HepG2 (cell line): ENCODE results near the gene EVI5. TPM values are rescaled to one million over a fixed set of nuclear protein-coding genes. Genes with fewer than 3 reads are reported as not detected.

Experiments used
- ATAC-seq: fragments of 200-7000 bp; cut with Tn5 transposase; 3 replicates; pipeline ENCODE4 v1.9.1; 2020; ENCODE audit warnings: mild to moderate bottlenecking, moderate library complexity
- BruUV-seq: library from RNA; stranded (reverse); fragments of 400-500 nt; replicated peaks from 2 replicates; lab custom pipeline; 2021; lab: Mats Ljungman, UMichigan
- CTCF ChIA-PET: fragments of 300-600 bp; formaldehyde crosslinking; extraction: SDS; loops from one replicate; lab custom pipeline; 2021; ENCODE audit warnings: low total read pairs, inconsistent platforms, low intra/inter-chr PET ratio; lab: Yijun Ruan, JAX
- POLR2A ChIA-PET: fragments of 350-600 bp; sonication (Branson Sonifier 250); formaldehyde crosslinking; loops from one replicate; lab custom pipeline; 2020; ENCODE audit warnings: antibody characterized with exemption, inconsistent platforms; lab: Yijun Ruan, JAX
- DNase-seq: peaks from one replicate; pipeline ENCODE4 v3.0.0-alpha.2; 2015; ENCODE audit warnings: low spot score
- FAIRE-seq: peaks from 3 replicates; lab custom pipeline; 2011; peaks lifted over from hg19 to GRCh38; lab: Jason Lieb, UNC
- H2AFZ ChIP-seq: one replicate; pipeline ENCODE4 v1.6.1; 2011; ENCODE audit warnings: low read length, inconsistent platforms
- H3K27ac ChIP-seq: fragments of 300-600 bp; 3 replicates; pipeline ENCODE4 v1.8.0; 2011; ENCODE audit warnings: mixed run types, mild to moderate bottlenecking, mixed read lengths, low read length, inconsistent platforms; ENCODE audit not compliant: insufficient read depth; ENCODE audit errors: extremely low read length
- H3K27me3 ChIP-seq, 2 experiments: fragments of 200-600 bp in 1 of 2; 2 replicates in 1 of 2; 3 replicates in 1 of 2; pipeline versions ENCODE4 v1.6.0 to v1.8.0; 2011; ENCODE audit warnings: low read length in 2 of 2, mild to moderate bottlenecking in 2 of 2, moderate library complexity in 2 of 2, inconsistent platforms in 1 of 2; ENCODE audit not compliant: insufficient read depth in 2 of 2, control insufficient read depth in 1 of 2
- H3K36me3 ChIP-seq, 2 experiments: fragments of 200-600 bp in 1 of 2; replicated peaks in 1 of 2; 2 replicates in 1 of 2; 3 replicates in 1 of 2; pipeline versions ENCODE4 v1.5.1 to v1.8.0; 2011; ENCODE audit warnings: low read length in 2 of 2, inconsistent platforms in 1 of 2; ENCODE audit not compliant: insufficient read depth in 2 of 2, control insufficient read depth in 1 of 2
- H3K4me1 ChIP-seq: 2 replicates; pipeline ENCODE4 v1.5.1; 2012; ENCODE audit warnings: low read length, inconsistent platforms; ENCODE audit not compliant: insufficient read depth
- H3K4me2 ChIP-seq: 2 replicates; pipeline ENCODE4 v1.6.0; 2011; ENCODE audit warnings: low read depth, low read length, inconsistent platforms
- H3K4me3 ChIP-seq, 3 experiments: fragments of 200-600 bp in 1 of 3; sonication (generic), shearing (Covaris generic) in 1 of 3; replicated peaks in 1 of 3; 2 replicates each; pipeline ENCODE4 v1.5.1; 2011 to 2016; ENCODE audit warnings: low read length in 3 of 3, inconsistent platforms in 2 of 3, low read depth in 2 of 3, mild to moderate bottlenecking in 2 of 3, control low read depth in 1 of 3, mixed read lengths in 1 of 3; ENCODE audit not compliant: insufficient read depth in 1 of 3
- H3K79me2 ChIP-seq: one replicate; pipeline ENCODE4 v1.6.1; 2011; ENCODE audit warnings: low read length, inconsistent platforms; ENCODE audit not compliant: insufficient read depth
- H3K9ac ChIP-seq: 2 replicates; pipeline ENCODE4 v1.6.0; 2011; ENCODE audit warnings: mild to moderate bottlenecking, low read depth, low read length, inconsistent platforms; ENCODE audit not compliant: insufficient read depth
- H3K9me3 ChIP-seq: 2 replicates; pipeline ENCODE4 v1.5.1; 2012; ENCODE audit warnings: mild to moderate bottlenecking, low read length
- H4K20me1 ChIP-seq: 2 replicates; pipeline ENCODE4 v1.6.0; 2011; ENCODE audit warnings: inconsistent platforms, mild to moderate bottlenecking, low read length, moderate library complexity; ENCODE audit not compliant: insufficient read depth
- CEBPB ChIP-seq: IDR thresholded peaks from 2 replicates; pipeline ENCODE4 v1.6.1; 2011; ENCODE audit warnings: low read depth, low read length, improper control_type of control experiment, borderline replicate concordance
- FOXK2 ChIP-seq: fragments of 450-650 bp; IDR thresholded peaks from 2 replicates; pipeline ENCODE4 v1.6.1; 2016
- HNF4A ChIP-seq: sonication (generic); formaldehyde crosslinking; IDR thresholded peaks from 2 replicates; pipeline ENCODE4 v1.4.0; 2020; ENCODE audit warnings: missing genetic modification reagents
- MED1 ChIP-seq: sonication (generic); formaldehyde crosslinking; IDR thresholded peaks from 2 replicates; pipeline ENCODE4 v1.4.0; 2020; ENCODE audit warnings: missing genetic modification reagents
- MIER3 ChIP-seq: IDR thresholded peaks from 2 replicates; pipeline ENCODE4 v1.6.1; 2016; ENCODE audit warnings: missing compliant biosample characterization, borderline replicate concordance
- SAFB2 ChIP-seq: sonication (generic); formaldehyde crosslinking; IDR thresholded peaks from 2 replicates; pipeline ENCODE4 v1.5.1; 2020; ENCODE audit warnings: missing genetic modification reagents, low read depth, mild to moderate bottlenecking, borderline replicate concordance
- SALL1 ChIP-seq: sonication (generic); formaldehyde crosslinking; IDR thresholded peaks from 2 replicates; pipeline ENCODE4 v1.8.0; 2022; ENCODE audit warnings: mild to moderate bottlenecking, missing genetic modification reagents
- SAP130 ChIP-seq: IDR thresholded peaks from 2 replicates; pipeline ENCODE4 v1.6.1; 2016; ENCODE audit warnings: low read depth
- SSRP1 ChIP-seq: IDR thresholded peaks from 2 replicates; pipeline ENCODE4 v1.6.1; 2016; ENCODE audit warnings: control low read depth
- ZNF263 ChIP-seq: sonication (generic); formaldehyde crosslinking; IDR thresholded peaks from 2 replicates; pipeline ENCODE4 v1.4.0; 2020; ENCODE audit warnings: missing genetic modification reagents
- ZNF44 ChIP-seq: sonication (generic); formaldehyde crosslinking; IDR thresholded peaks from 2 replicates; pipeline ENCODE4 v1.5.1; 2020; ENCODE audit warnings: mild to moderate bottlenecking, missing genetic modification reagents
- ZNF746 ChIP-seq: sonication (generic); formaldehyde crosslinking; IDR thresholded peaks from 2 replicates; pipeline ENCODE4 v1.8.0; 2022; ENCODE audit warnings: mild to moderate bottlenecking, missing genetic modification reagents
- WGBS: methylation state at CpG from one replicate; pipeline ENCODE4 v1.1.6; 2017; ENCODE audit warnings: low lambda C conversion rate; 5-methylcytosine and 5-hydroxymethylcytosine counted together
- in situ Hi-C: cut with HindIII; loops from 2 replicates; pipeline ENCODE4 v1.10.0; 2017; ENCODE audit warnings: low pct_unique_long_range_greater_than_20kb; ENCODE audit not compliant: extremely low pct_ligation_motif_present
- intact Hi-C: fragments of 100-400 bp; cut with micrococcal nuclease; formaldehyde crosslinking; loops from one replicate; pipeline ENCODE4 v1.10.0; 2022; ENCODE audit not compliant: unreplicated experiment
- polyA plus RNA-seq, 8 experiments: library from polyadenylated mRNA; depleted of rRNA in 3 of 8; stranded (reverse) in 7 of 8; unstranded in 1 of 8; fragments of >200 nt; fragmentation: Illumina TruSeq in 4 of 8; extraction: Trizol in 4 of 8; gene quantifications; 2 replicates each; pipeline versions ENCODE4 v1.2.1 to v1.2.3, GENCODE V29; 2011 to 2016; ENCODE audit warnings: low read depth in 4 of 8, missing spikeins in 1 of 8, mixed read lengths in 1 of 8; ENCODE audit not compliant: insufficient read depth in 1 of 8
- total RNA-seq, 5 experiments: library from RNA; depleted of rRNA; stranded (reverse); fragments of >200 nt; fragmentation: Illumina TruSeq; extraction: Trizol; gene quantifications; 2 replicates each; pipeline ENCODE4 v1.2.3, GENCODE V29; 2016; ENCODE audit warnings: low read depth in 1 of 5
- TF ChIP-seq, protein P1 (sequence below): sonication (generic); formaldehyde crosslinking; IDR thresholded peaks from 2 replicates; pipeline ENCODE4 v1.5.1; 2020; ENCODE audit warnings: missing genetic modification reagents, mild to moderate bottlenecking, borderline replicate concordance
- TF ChIP-seq, protein P2 (sequence below): sonication (generic); formaldehyde crosslinking; IDR thresholded peaks from 2 replicates; pipeline ENCODE4 v1.5.0; 2020; ENCODE audit warnings: missing genetic modification reagents
- TF ChIP-seq, protein P3 (sequence below): IDR thresholded peaks from 2 replicates; pipeline ENCODE4 v1.6.1; 2016; ENCODE audit warnings: low read depth

EVI5 gene
- total and polyA plus RNA-seq, 2 of the 13 experiments (the other 11 are each of a cell fraction or from before 2014, with no cell fraction given), result 4.0 to 12.6 TPM

DNA sequence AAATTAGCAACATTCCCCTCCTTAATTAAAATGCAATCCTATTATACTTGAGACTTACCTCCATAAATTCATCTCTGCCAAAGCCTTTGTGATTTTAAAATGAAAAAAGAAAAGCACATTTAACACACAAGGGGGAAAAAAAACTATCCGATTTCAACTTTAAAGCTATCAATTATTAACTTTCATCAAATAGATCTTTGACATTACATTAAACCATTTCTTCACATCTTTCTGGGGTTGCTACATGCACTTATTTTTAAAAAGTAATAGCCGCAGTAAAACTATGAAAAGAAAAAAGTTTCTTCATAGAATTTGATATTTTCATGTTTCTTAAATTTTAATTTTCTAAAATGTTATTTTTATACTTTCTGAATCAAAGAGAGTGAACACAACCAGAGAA, 71.0 kb downstream of the EVI5 start:
- Histone ChIP-seq H3K4me3 (no peak overlapping the region), H3K9ac (no peak overlapping the region), H3K27ac (no peak overlapping the region), H4K20me1 (no peaks in the 10 kb centered on the region)
- in situ Hi-C loops (no loop called here), intact Hi-C loops (no loop called here)
- TF ChIP-seq CEBPB, result peak; percentile 44; the same call in 1 of the 2 replicates
- no peak for TF ChIP-seq MIER3
- TF ChIP-seq, all 625 proteins: peak for 1
- ChIA-PET POLR2A (no interaction called here), CTCF (no interaction called here)
- Histone ChIP-seq H3K27me3 (no peaks in the 10 kb centered on the region), H3K36me3 (no peaks in the 10 kb centered on the region), H3K4me1 (peaks cover 64% of the 10 kb centered on the region), H3K9me3 (no peaks in the 10 kb centered on the region), H3K79me2 (no peaks in the 10 kb centered on the region), H3K4me2 (peak overlapping the region; percentile 18; the same call in 1 of the 2 replicates), H2AFZ (no peak overlapping the region)
- 48% methylated on average over 2 of the region's 2 CpGs for WGBS
- DNase-seq, result no peak
- BruUV-seq, result no TSS peak
- no peak for ATAC-seq
- no peak for FAIRE-seq

DNA sequence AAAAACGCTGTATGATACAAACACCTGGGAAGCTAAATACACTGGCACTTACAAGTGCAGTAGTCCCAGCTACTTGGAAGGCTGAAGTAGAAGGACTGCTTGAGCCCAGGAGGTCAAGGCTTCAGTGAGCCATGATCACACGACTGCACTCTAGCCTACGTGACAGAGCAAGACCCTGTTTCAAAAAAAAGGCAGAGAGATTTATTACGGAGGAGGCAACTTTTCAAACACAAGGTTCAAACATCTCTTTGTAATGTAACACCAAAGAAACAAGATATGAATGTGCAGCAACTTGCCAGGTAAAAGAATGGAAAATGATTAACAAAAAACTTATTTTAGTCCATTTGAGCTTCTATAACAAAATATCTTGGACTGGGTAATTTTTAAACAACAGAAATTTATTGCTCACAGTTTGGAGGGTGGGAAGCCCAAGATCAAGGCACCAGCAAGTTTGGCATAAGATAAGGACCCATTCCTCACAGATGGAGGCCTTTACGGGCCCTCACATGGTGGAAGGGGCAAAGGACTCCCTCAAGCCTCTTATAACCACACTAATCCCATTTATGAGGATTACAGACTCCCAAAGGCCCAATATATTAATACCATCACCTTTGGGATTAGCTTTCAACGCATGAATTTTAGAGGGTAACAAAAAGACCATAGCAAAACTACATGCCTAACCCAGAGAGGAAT, 73.3 kb downstream of the EVI5 start:
- ChIA-PET POLR2A (no interaction called here), CTCF (no interaction called here)
- peaks cover 74% of the 10 kb centered on the region for H3K4me1 ChIP-seq
- H2AFZ ChIP-seq, result no peak overlapping the region
- 49% methylated on average over 6 of the region's 6 CpGs for WGBS
- FAIRE-seq (no peak), ATAC-seq (peak; percentile 37), DNase-seq (peak; percentile 24)
- H3K27ac ChIP-seq, result peak overlapping the region; percentile 46
- no peaks in the 10 kb centered on the region for H3K27me3 ChIP-seq
- 0 out of 2 replicates have a peak overlapping the region, but pooled peaks have one; percentile 5 for H3K9ac ChIP-seq
- intact Hi-C loops, result no loop called here
- BruUV-seq, result no TSS peak
- H3K36me3 ChIP-seq, result no peaks in the 10 kb centered on the region
- peak overlapping the region; percentile 38 for H3K4me2 ChIP-seq
- in situ Hi-C loops, result no loop called here
- no peaks in the 10 kb centered on the region for H3K9me3 ChIP-seq
- no peaks in the 10 kb centered on the region for H4K20me1 ChIP-seq
- no peak overlapping the region for H3K4me3 ChIP-seq
- peaks cover 5% of the 10 kb centered on the region for H3K79me2 ChIP-seq
- TF ChIP-seq ZNF263 (CRISPR knock-in tag) (no peak), ZNF746 (CRISPR knock-in tag) (no peak), HNF4A (CRISPR knock-in tag) (peak; percentile 12; the same call in 1 of the 2 replicates), MED1 (CRISPR knock-in tag) (0 out of 2 replicates have a peak, but pooled peaks have one; percentile 35), SALL1 (CRISPR knock-in tag) (peak; percentile 28; the same call in 1 of the 2 replicates), SSRP1 (CRISPR knock-in tag) (no peak), FOXK2 (no peak), SAP130 (CRISPR knock-in tag) (0 out of 2 replicates have a peak, but pooled peaks have one; percentile 17), ZNF44 (CRISPR knock-in tag) (no peak), SAFB2 (CRISPR knock-in tag) (no peak)
- TF ChIP-seq, protein P1, sequence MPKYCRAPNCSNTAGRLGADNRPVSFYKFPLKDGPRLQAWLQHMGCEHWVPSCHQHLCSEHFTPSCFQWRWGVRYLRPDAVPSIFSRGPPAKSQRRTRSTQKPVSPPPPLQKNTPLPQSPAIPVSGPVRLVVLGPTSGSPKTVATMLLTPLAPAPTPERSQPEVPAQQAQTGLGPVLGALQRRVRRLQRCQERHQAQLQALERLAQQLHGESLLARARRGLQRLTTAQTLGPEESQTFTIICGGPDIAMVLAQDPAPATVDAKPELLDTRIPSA (CRISPR knock-in tag), result no peak
- TF ChIP-seq, protein P2, sequence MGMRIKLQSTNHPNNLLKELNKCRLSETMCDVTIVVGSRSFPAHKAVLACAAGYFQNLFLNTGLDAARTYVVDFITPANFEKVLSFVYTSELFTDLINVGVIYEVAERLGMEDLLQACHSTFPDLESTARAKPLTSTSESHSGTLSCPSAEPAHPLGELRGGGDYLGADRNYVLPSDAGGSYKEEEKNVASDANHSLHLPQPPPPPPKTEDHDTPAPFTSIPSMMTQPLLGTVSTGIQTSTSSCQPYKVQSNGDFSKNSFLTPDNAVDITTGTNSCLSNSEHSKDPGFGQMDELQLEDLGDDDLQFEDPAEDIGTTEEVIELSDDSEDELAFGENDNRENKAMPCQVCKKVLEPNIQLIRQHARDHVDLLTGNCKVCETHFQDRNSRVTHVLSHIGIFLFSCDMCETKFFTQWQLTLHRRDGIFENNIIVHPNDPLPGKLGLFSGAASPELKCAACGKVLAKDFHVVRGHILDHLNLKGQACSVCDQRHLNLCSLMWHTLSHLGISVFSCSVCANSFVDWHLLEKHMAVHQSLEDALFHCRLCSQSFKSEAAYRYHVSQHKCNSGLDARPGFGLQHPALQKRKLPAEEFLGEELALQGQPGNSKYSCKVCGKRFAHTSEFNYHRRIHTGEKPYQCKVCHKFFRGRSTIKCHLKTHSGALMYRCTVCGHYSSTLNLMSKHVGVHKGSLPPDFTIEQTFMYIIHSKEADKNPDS, result no peak
- TF ChIP-seq, protein P3, sequence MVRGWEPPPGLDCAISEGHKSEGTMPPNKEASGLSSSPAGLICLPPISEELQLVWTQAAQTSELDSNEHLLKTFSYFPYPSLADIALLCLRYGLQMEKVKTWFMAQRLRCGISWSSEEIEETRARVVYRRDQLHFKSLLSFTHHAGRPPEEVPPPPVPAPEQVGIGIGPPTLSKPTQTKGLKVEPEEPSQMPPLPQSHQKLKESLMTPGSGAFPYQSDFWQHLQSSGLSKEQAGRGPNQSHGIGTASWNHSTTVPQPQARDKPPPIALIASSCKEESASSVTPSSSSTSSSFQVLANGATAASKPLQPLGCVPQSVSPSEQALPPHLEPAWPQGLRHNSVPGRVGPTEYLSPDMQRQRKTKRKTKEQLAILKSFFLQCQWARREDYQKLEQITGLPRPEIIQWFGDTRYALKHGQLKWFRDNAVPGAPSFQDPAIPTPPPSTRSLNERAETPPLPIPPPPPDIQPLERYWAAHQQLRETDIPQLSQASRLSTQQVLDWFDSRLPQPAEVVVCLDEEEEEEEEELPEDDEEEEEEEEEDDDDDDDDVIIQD (CRISPR knock-in tag), result peak; percentile 28; the same call in 1 of the 2 replicates
